ENCODE results near the gene PPP2R1B. TPM values are rescaled to one million over a fixed set of nuclear protein-coding genes. Genes with fewer than 3 reads are reported as not detected.

PPP2R1B gene
- total RNA-seq, 2 experiments from 2014 or later = 34.5 to 39.2 TPM

GRCh38 chr11:111729071-111729830 is 36.9 kb downstream of the PPP2R1B start:
- peaks cover 20% of the 10 kb centered on the region for H3K36me3 Mint-ChIP-seq (ENCODE audit: low read depth)
- ChIA-PET CTCF (no interaction called here), POLR2A (interaction anchor here (0.5 kb wide), 1 partner anchor 45 kb away, joined by 4 read pairs; no protein-coding TSS in a partner anchor)
- H3K27ac Mint-ChIP-seq = no peak overlapping the region
- TF ChIP-seq, protein P1, sequence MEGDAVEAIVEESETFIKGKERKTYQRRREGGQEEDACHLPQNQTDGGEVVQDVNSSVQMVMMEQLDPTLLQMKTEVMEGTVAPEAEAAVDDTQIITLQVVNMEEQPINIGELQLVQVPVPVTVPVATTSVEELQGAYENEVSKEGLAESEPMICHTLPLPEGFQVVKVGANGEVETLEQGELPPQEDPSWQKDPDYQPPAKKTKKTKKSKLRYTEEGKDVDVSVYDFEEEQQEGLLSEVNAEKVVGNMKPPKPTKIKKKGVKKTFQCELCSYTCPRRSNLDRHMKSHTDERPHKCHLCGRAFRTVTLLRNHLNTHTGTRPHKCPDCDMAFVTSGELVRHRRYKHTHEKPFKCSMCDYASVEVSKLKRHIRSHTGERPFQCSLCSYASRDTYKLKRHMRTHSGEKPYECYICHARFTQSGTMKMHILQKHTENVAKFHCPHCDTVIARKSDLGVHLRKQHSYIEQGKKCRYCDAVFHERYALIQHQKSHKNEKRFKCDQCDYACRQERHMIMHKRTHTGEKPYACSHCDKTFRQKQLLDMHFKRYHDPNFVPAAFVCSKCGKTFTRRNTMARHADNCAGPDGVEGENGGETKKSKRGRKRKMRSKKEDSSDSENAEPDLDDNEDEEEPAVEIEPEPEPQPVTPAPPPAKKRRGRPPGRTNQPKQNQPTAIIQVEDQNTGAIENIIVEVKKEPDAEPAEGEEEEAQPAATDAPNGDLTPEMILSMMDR (IDR thresholded peaks at IDR 0.05) = no peak
- H3K27me3 Mint-ChIP-seq = no peaks in the 10 kb centered on the region
- H3K9me3 Mint-ChIP-seq = no peaks in the 10 kb centered on the region
- Histone ChIP-seq H3K4me3 (ENCODE audit: low read length) (no peak overlapping the region), H3K27ac (ENCODE audit: low read depth in 1 of 2, low read length in 2 of 2) (no peak overlapping the region), H3K4me1 (ENCODE audit: insufficient read depth, low read length) (no peaks in the 10 kb centered on the region), H3K27me3 (ENCODE audit: control insufficient read depth in 1 of 2, insufficient read depth in 2 of 2, low read length in 2 of 2) (no peaks in the 10 kb centered on the region), H3K36me3 (ENCODE audit: insufficient read depth, low read length) (peaks cover 30% of the 10 kb centered on the region), H3K9me3 (ENCODE audit: control insufficient read depth in 1 of 2, insufficient read depth in 1 of 2, low read length in 2 of 2) (no peaks in the 10 kb centered on the region)
- ATAC-seq (ENCODE audit: poor library complexity) (no peak), DNase-seq (no peak)
- no peak overlapping the region for H3K4me3 Mint-ChIP-seq
- no peaks in the 10 kb centered on the region for H3K4me1 Mint-ChIP-seq (ENCODE audit: low read depth)
- intact Hi-C loops (cut with DNase I, micrococcal nuclease) = no loop called here

DNA sequence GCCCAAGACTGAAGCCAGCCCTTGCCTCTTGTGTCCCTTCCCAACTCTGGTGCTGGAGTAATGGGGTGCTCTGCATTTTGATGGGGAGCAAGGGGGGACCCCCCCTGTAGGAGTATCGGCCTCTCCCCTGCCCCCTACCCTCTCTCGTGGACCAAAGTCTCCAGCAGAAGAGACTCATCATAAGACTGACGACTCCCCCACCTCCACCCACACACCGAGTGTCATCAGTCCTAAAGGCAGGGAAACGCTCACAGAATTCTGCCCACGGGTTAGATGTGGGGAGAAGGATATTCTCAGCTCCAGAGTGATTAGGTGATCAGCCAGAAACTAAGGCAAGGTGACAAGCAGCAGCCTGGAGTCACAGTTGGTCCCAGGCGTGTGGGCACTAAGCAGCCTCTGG is 38.8 kb downstream of the PPP2R1B start:
- Mint-ChIP-seq H3K27me3 (no peaks in the 10 kb centered on the region), H3K9me3 (no peaks in the 10 kb centered on the region), H3K36me3 (ENCODE audit: low read depth) (peaks cover 38% of the 10 kb centered on the region), H3K4me1 (ENCODE audit: low read depth) (no peaks in the 10 kb centered on the region), H3K4me3 (no peak overlapping the region), H3K27ac (no peak overlapping the region)
- Histone ChIP-seq H3K4me1 (ENCODE audit: insufficient read depth, low read length) (no peaks in the 10 kb centered on the region), H3K9me3 (ENCODE audit: control insufficient read depth in 1 of 2, insufficient read depth in 1 of 2, low read length in 2 of 2) (no peaks in the 10 kb centered on the region), H3K36me3 (ENCODE audit: insufficient read depth, low read length) (peaks cover 46% of the 10 kb centered on the region), H3K27ac (ENCODE audit: low read depth in 1 of 2, low read length in 2 of 2) (no peak overlapping the region), H3K27me3 (ENCODE audit: control insufficient read depth in 1 of 2, insufficient read depth in 2 of 2, low read length in 2 of 2) (no peaks in the 10 kb centered on the region), H3K4me3 (ENCODE audit: low read length) (no peak overlapping the region)
- ATAC-seq (ENCODE audit: poor library complexity) (no peak), DNase-seq (no peak)
- ChIA-PET POLR2A (no interaction called here), CTCF (no interaction called here)
- intact Hi-C loops (cut with DNase I, micrococcal nuclease) = no loop called here
- TF ChIP-seq, protein P1 (IDR thresholded peaks at IDR 0.05) = no peak

DNA sequence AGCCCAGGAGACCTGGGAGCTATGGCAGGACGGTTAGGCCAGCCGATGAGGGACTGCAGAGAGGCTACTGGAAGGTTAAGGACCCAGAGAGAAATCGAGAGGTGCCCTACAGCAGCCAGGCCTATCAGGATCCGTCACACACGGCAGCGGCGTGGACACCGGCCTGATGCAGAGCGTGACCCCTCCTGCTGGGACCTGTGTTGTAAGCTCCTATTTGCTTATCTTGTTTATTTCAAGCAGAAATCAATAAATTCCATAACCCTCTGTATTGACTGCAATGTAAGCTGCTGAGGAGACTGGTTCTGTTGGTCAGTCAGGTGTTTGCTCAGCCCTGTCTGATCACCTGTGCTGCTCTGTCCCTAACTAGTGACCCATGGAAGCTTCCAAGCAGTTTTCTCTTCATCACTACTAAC is 39.9 kb downstream of the PPP2R1B start:
- H3K27ac Mint-ChIP-seq = no peak overlapping the region
- ChIA-PET POLR2A (interaction anchor here (0.6 kb wide), 1 partner anchor 122 kb away, joined by 3 read pairs; no protein-coding TSS in a partner anchor), CTCF (no interaction called here)
- Histone ChIP-seq H3K4me1 (ENCODE audit: insufficient read depth, low read length) (no peaks in the 10 kb centered on the region), H3K4me3 (ENCODE audit: low read length) (no peak overlapping the region), H3K36me3 (ENCODE audit: insufficient read depth, low read length) (peaks cover 57% of the 10 kb centered on the region), H3K27ac (ENCODE audit: low read depth in 1 of 2, low read length in 2 of 2) (no peak overlapping the region), H3K9me3 (ENCODE audit: control insufficient read depth in 1 of 2, insufficient read depth in 1 of 2, low read length in 2 of 2) (no peaks in the 10 kb centered on the region), H3K27me3 (ENCODE audit: control insufficient read depth in 1 of 2, insufficient read depth in 2 of 2, low read length in 2 of 2) (no peaks in the 10 kb centered on the region)
- peaks cover 49% of the 10 kb centered on the region for H3K36me3 Mint-ChIP-seq (ENCODE audit: low read depth)
- no peaks in the 10 kb centered on the region for H3K27me3 Mint-ChIP-seq
- no peak overlapping the region for H3K4me3 Mint-ChIP-seq
- TF ChIP-seq, protein P1 (IDR thresholded peaks at IDR 0.05) = no peak
- H3K4me1 Mint-ChIP-seq (ENCODE audit: low read depth) = no peaks in the 10 kb centered on the region
- no peaks in the 10 kb centered on the region for H3K9me3 Mint-ChIP-seq
- intact Hi-C loops (cut with DNase I, micrococcal nuclease) = no loop called here
- DNase-seq = no peak
- no peak for ATAC-seq (ENCODE audit: poor library complexity)

All from CD4-positive, alpha-beta T cell (primary cell).